SH-SY5Y (cell line): Measurements from ENCODE around the gene FAM3C.

Experiments
- GATA2 ChIP-seq: IDR thresholded peaks from 2 replicates; pipeline ENCODE4 v1.6.1; 2011; ENCODE audit warnings: mild to moderate bottlenecking, low read depth, low read length
- GATA3 ChIP-seq: IDR thresholded peaks from 2 replicates; pipeline ENCODE4 v1.6.1; 2011; ENCODE audit warnings: low read depth, mild to moderate bottlenecking, low read length, moderate library complexity

GRCh38 chr7:121414436-121414835, 18.3 kb upstream of the FAM3C start:
- no peak for TF ChIP-seq GATA3
- TF ChIP-seq GATA2, result no peak
